ENCODE measurements around the gene LYL1.

DNA sequence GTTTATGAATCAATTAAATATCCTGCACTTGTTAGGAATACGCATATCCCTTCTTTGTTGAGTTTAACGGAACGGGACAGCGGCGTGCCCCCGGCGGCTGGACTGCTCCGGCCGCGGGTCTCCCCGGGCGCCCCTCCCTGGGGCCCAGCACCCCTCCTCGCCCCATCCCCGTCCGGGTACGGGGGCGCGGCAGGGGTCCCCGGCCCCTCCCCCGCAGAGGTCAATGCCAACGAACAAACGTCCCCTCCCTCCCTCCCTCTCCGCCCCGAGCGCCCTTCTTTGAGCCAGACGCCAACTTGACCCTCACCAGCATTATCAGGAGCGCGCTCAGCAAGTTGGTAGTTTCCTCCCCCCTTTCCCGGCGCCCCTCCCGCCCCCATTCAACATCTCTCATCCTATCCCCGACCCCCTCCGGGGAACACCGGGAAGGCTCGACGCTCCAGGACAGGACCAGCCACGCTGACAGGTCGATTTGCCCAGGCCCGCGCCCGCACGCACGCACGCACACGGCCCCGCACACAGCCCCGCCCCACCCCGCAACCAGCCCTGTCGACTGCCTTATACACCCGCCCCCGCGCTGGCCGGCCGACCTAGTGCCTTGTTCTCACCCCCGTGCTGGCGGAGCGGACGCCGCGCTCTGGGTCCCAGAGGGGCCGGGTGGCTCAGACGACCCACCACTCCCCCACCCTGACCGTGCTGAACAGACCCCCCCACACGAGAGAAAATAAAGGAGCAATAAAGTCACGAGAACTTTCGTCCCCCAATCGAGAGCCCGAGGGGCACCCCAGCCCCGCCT, 5.0 kb downstream of the LYL1 start:
- TF ChIP-seq POLR2A (IDR thresholded peaks at IDR 0.05; ENCODE audit: low read length) (no peak), GATA1 (IDR thresholded peaks at IDR 0.05; ENCODE audit: low read depth, low read length) (no peak)
